ENCODE data around the gene RNF8. TPM values are rescaled to one million over a fixed set of nuclear protein-coding genes. Genes with fewer than 3 reads are reported as not detected.
"Not testable (repeated sequence)": the region's sequence is repeated elsewhere in the genome, so short reads cannot be mapped to it uniquely, and the experiment has no call there.

RNF8 gene
- total and polyA plus RNA-seq, 11 donors: 10.3 to 20.6 (median 15.9) TPM

- intact Hi-C loops (cut with DNase I): no loop called here
- no peak for ATAC-seq
- H3K9me3 ChIP-seq: no peaks in the 10 kb centered on the region
- no peaks in the 10 kb centered on the region for H3K27me3 ChIP-seq
- no peak for DNase-seq
- no peaks in the 10 kb centered on the region for H3K36me3 ChIP-seq
- TF ChIP-seq POLR2A (IDR thresholded peaks at IDR 0.05) (no peak), CTCF (IDR thresholded peaks at IDR 0.05) (no peak)
- H3K4me3 ChIP-seq: no peak overlapping the region
- H3K4me1 ChIP-seq: peaks cover 0 to 5% (median 0%) of the 10 kb centered on the region in 12 donors
- H3K27ac ChIP-seq: no peak overlapping the region
Observed at GRCh38 chr6:37399131-37399530, 45.3 kb downstream of the RNF8 start.

- Histone ChIP-seq H3K27ac (no peak overlapping the region), H3K4me1 (peaks cover 0 to 5% (median 0%) of the 10 kb centered on the region in 12 donors), H3K36me3 (no peaks in the 10 kb centered on the region), H3K9me3 (no peaks in the 10 kb centered on the region), H3K4me3 (no peak overlapping the region), H3K27me3 (no peaks in the 10 kb centered on the region)
- TF ChIP-seq POLR2A (IDR thresholded peaks at IDR 0.05): no peak
- TF ChIP-seq CTCF (IDR thresholded peaks at IDR 0.05): no peak
- WGBS, 4 donors: 55 to 62% (median 58%) methylated on average over 4 of the region's 4 CpGs
- no peak for DNase-seq
- no peak for ATAC-seq
- intact Hi-C loops (cut with DNase I): no loop called here
Observed at GRCh38 chr6:37399795-37400490, 46.2 kb downstream of the RNF8 start.

GRCh38 chr6:37401658-37402057 lies 47.9 kb downstream of the RNF8 start:
- intact Hi-C loops (cut with DNase I); H3K4me3 ChIP-seq; H3K36me3 ChIP-seq; ATAC-seq; DNase-seq; H3K9me3 ChIP-seq; H3K4me1 ChIP-seq; H3K27me3 ChIP-seq: not testable (repeated sequence)
- H3K27ac ChIP-seq: peak overlapping the region in 1 of 12 donors; percentile 39

- H3K4me1 ChIP-seq: peaks cover 0 to under 1% (median 0%) of the 10 kb centered on the region in 12 donors
- ATAC-seq: no peak
- no peaks in the 10 kb centered on the region for H3K36me3 ChIP-seq
- 64 to 66% (median 65%) methylated on average over 3 of the region's 3 CpGs for WGBS, 4 donors
- no peak for DNase-seq
- H3K27ac ChIP-seq: no peak overlapping the region
- no peak overlapping the region for H3K4me3 ChIP-seq
- H3K27me3 ChIP-seq: no peaks in the 10 kb centered on the region
- intact Hi-C loops (cut with DNase I): no loop called here
- TF ChIP-seq POLR2A (IDR thresholded peaks at IDR 0.05) (no peak), CTCF (IDR thresholded peaks at IDR 0.05) (no peak)
- H3K9me3 ChIP-seq: no peaks in the 10 kb centered on the region
Observed at GRCh38 chr6:37406726-37407341, 53.1 kb downstream of the RNF8 start.

Measured in heart left ventricle (tissue), 16 donors.